PC-9 (cell line): ENCODE results near the gene DMWD. TPM values are rescaled to one million over a fixed set of nuclear protein-coding genes. Genes with fewer than 3 reads are reported as not detected.

Experiments
- BruUV-seq: library from RNA; stranded (reverse); fragments of 400-500 nt; replicated peaks from 2 replicates; lab custom pipeline; 2021; lab: Mats Ljungman, UMichigan
- CTCF ChIA-PET: fragments of 300-600 bp; sonication (Branson Sonifier 250); formaldehyde crosslinking; loops from one replicate; lab custom pipeline; 2022; ENCODE audit warnings: antibody characterized with exemption; lab: Charles Lee
- POLR2A ChIA-PET: fragments of 300-600 bp; sonication (Branson Sonifier 250); formaldehyde crosslinking; loops from one replicate; lab custom pipeline; 2022; ENCODE audit warnings: antibody characterized with exemption; ENCODE audit not compliant: unreplicated experiment; lab: Charles Lee
- DNase-seq, 2 experiments: peaks; one replicate each; pipeline versions ENCODE4 v3.0.0 to v3.0.0-alpha.2; 2015 to 2022; ENCODE audit warnings: mixed read lengths in 1 of 2
- H2AFZ ChIP-seq: fragments of 200-600 bp; sonication (generic); 2 replicates; pipeline ENCODE4 v1.8.1; 2017; ENCODE audit warnings: antibody characterized with exemption
- H3F3A ChIP-seq: fragments of 200-600 bp; sonication (generic); 2 replicates; pipeline ENCODE4 v1.8.1; 2017; ENCODE audit warnings: antibody characterized with exemption, mild to moderate bottlenecking, low read depth; ENCODE audit not compliant: insufficient read depth
- H3K27ac ChIP-seq: fragments of 200-600 bp; sonication (generic); 2 replicates; pipeline ENCODE4 v1.6.1; 2016; ENCODE audit warnings: mixed run types
- H3K27me3 ChIP-seq: fragments of 200-600 bp; sonication (generic); 2 replicates; pipeline ENCODE4 v1.6.1; 2016; ENCODE audit warnings: low read depth, mixed run types; ENCODE audit not compliant: insufficient read depth
- H3K36me3 ChIP-seq: fragments of 200-600 bp; sonication (generic); 2 replicates; pipeline ENCODE4 v1.6.1; 2016; ENCODE audit warnings: low read depth, mixed run types
- H3K4me1 ChIP-seq: fragments of 200-600 bp; sonication (generic); replicated peaks from 2 replicates; pipeline ENCODE4 v1.6.1; 2016; ENCODE audit warnings: mixed run types; ENCODE audit not compliant: insufficient read depth
- H3K4me2 ChIP-seq: fragments of 200-600 bp; sonication (generic); 2 replicates; pipeline ENCODE4 v1.6.1; 2017; ENCODE audit warnings: mixed run types
- H3K4me3 ChIP-seq: fragments of 200-600 bp; sonication (generic); 2 replicates; pipeline ENCODE4 v1.6.1; 2016; ENCODE audit warnings: mixed run types
- H3K79me2 ChIP-seq: fragments of 200-600 bp; sonication (generic); 2 replicates; pipeline ENCODE4 v1.6.1; 2017; ENCODE audit warnings: low read depth, mixed run types
- H3K9me2 ChIP-seq: fragments of 200-600 bp; sonication (generic); 2 replicates; pipeline ENCODE4 v1.8.1; 2017; ENCODE audit warnings: mild to moderate bottlenecking; ENCODE audit not compliant: insufficient read depth
- H3K9me3 ChIP-seq: fragments of 200-600 bp; sonication (generic); 2 replicates; pipeline ENCODE4 v1.8.1; 2016; ENCODE audit warnings: low read depth; ENCODE audit not compliant: insufficient read depth
- H4K20me1 ChIP-seq: fragments of 200-600 bp; sonication (generic); 2 replicates; pipeline ENCODE4 v1.8.1; 2017; ENCODE audit not compliant: insufficient read depth
- EZH2 ChIP-seq: fragments of 200-600 bp; sonication (generic); IDR thresholded peaks from 2 replicates; pipeline ENCODE4 v1.8.0; 2017; ENCODE audit warnings: antibody characterized with exemption, low read depth
- intact Hi-C: fragments of 100-400 bp; cut with micrococcal nuclease; formaldehyde crosslinking; loops from one replicate; pipeline ENCODE4 v1.10.0; 2022; ENCODE audit not compliant: unreplicated experiment
- total RNA-seq: library from RNA; stranded (reverse); gene quantifications from 2 replicates; pipeline ENCODE4 v1.2.3, GENCODE V29; 2021
- TF ChIP-seq, protein P1 (sequence below): fragments of 200-600 bp; sonication (generic); conservative IDR thresholded peaks from 2 replicates; pipeline ENCODE4 v1.6.1; 2017; ENCODE audit warnings: mixed run types, antibody characterized with exemption, mild to moderate bottlenecking, moderate library complexity

DMWD gene
- total RNA-seq, 1 experiment from 2014 or later: 66.7 TPM

GRCh38 chr19:45733160-45733810, 59.4 kb downstream of the DMWD start, which contains the start of gene MEIOSIN:
Gene MEIOSIN, plus strand, starts transcription at chr19:45733439. Its CDS starts 1,938 bp downstream, at chr19:45735377.
- no TSS peak for BruUV-seq

More at GRCh38 chr19:45733160-45733810, 59.4 kb downstream of the DMWD start, which contains the start of gene MEIOSIN:
- Histone ChIP-seq H2AFZ (no peak within 1 kb of the TSS), H3K4me1 (peaks cover 13% of the 10 kb centered on the region), H3K27ac (no peak within 1 kb of the TSS), H3F3A (peaks cover 26% of the 10 kb centered on the region), H3K79me2 (peaks cover 24% of the 10 kb centered on the region), H4K20me1 (peaks cover 1% of the 10 kb centered on the region; the same call in 1 of the 2 replicates), H3K9me2 (no peaks in the 10 kb centered on the region), H3K27me3 (no peaks in the 10 kb centered on the region), H3K9me3 (no peaks in the 10 kb centered on the region), H3K4me2 (no peak within 1 kb of the TSS), H3K36me3 (no peaks in the 10 kb centered on the region), H3K4me3 (no peak within 1 kb of the TSS)
- intact Hi-C loops: no loop called here
- ChIA-PET CTCF (interaction anchor here (0.6 kb wide), 1 partner anchor 56 kb away, joined by 3 read pairs; no protein-coding TSS in a partner anchor), POLR2A (no interaction called here)
- no peak for DNase-seq
- TF ChIP-seq, protein P1, sequence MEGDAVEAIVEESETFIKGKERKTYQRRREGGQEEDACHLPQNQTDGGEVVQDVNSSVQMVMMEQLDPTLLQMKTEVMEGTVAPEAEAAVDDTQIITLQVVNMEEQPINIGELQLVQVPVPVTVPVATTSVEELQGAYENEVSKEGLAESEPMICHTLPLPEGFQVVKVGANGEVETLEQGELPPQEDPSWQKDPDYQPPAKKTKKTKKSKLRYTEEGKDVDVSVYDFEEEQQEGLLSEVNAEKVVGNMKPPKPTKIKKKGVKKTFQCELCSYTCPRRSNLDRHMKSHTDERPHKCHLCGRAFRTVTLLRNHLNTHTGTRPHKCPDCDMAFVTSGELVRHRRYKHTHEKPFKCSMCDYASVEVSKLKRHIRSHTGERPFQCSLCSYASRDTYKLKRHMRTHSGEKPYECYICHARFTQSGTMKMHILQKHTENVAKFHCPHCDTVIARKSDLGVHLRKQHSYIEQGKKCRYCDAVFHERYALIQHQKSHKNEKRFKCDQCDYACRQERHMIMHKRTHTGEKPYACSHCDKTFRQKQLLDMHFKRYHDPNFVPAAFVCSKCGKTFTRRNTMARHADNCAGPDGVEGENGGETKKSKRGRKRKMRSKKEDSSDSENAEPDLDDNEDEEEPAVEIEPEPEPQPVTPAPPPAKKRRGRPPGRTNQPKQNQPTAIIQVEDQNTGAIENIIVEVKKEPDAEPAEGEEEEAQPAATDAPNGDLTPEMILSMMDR: no peak
- no peak for TF ChIP-seq EZH2

Other genes with a start within 250 kb of the DMWD start
- 10.8 and 15.2 TPM in 2 replicates for gene OPA3, start 208.0 kb downstream of the DMWD start, total RNA-seq
- not detected in 2 replicates for gene GPR4, start 190.6 kb downstream of the DMWD start, total RNA-seq
- 61.7 and 68.9 TPM in 2 replicates for gene EML2, start 153.4 kb downstream of the DMWD start, total RNA-seq
- 5.8 and 6.7 TPM in 2 replicates for gene GIPR, start 124.6 kb downstream of the DMWD start, total RNA-seq
- gene SNRPD2, start 100.9 kb downstream of the DMWD start, total RNA-seq: 718 and 740 TPM in 2 replicates
- gene QPCTL, start 100.2 kb downstream of the DMWD start, total RNA-seq: 27.6 and 42.8 TPM in 2 replicates
- 33.3 and 45.5 TPM in 2 replicates for gene FBXO46, start 61.9 kb downstream of the DMWD start, total RNA-seq
- gene MEIOSIN, start 59.4 kb downstream of the DMWD start, total RNA-seq: not detected in 2 replicates
- 27.6 and 31.1 TPM in 2 replicates for gene SIX5, start 23.6 kb downstream of the DMWD start, total RNA-seq
- gene DMPK, start 10.4 kb downstream of the DMWD start, total RNA-seq: 110 and 132 TPM in 2 replicates
- gene RSPH6A, start 22.5 kb upstream of the DMWD start, total RNA-seq: 0.38 and 0.39 TPM in 2 replicates
- 85.5 and 121 TPM in 2 replicates for gene SYMPK, start 70.3 kb upstream of the DMWD start, total RNA-seq
- gene FOXA3, start 71.5 kb upstream of the DMWD start, total RNA-seq: not detected in 2 replicates
- 24.7 and 29.8 TPM in 2 replicates for gene IRF2BP1, start 93.3 kb upstream of the DMWD start, total RNA-seq
- gene MYPOP, start 109.8 kb upstream of the DMWD start, total RNA-seq: 13.6 TPM in 2 replicates
- not detected in 2 replicates for gene NANOS2, start 121.9 kb upstream of the DMWD start, total RNA-seq
- not detected in 2 replicates for gene NOVA2, start 181.0 kb upstream of the DMWD start, total RNA-seq
- 22.8 and 24.8 TPM in 2 replicates for gene CCDC61, start 202.6 kb upstream of the DMWD start, total RNA-seq
- gene PGLYRP1, start 230.2 kb upstream of the DMWD start, total RNA-seq: not detected in 2 replicates
- gene IGFL4, start 248.2 kb upstream of the DMWD start, total RNA-seq: not detected in 2 replicates